GM23338 (cell line): ENCODE data around the gene CYBRD1.

ENCODE experiments used
- CREB1 ChIP-seq: fragments of 250-450 bp; sonication (Bioruptor Pico); IDR thresholded peaks from 2 replicates; pipeline ENCODE4 v1.5.0; 2020; ENCODE audit warnings: low read depth, mild to moderate bottlenecking, moderate library complexity
- EZH2 ChIP-seq: fragments of 200-600 bp; sonication (generic); IDR thresholded peaks from one replicate; pipeline ENCODE4 v1.8.0; 2017; ENCODE audit warnings: antibody characterized with exemption, mild to moderate bottlenecking, low read depth; ENCODE audit not compliant: unreplicated experiment
- EZH2phosphoT487 ChIP-seq: fragments of 200-600 bp; sonication (generic); IDR thresholded peaks from one replicate; pipeline ENCODE4 v1.8.1; 2018; ENCODE audit warnings: antibody characterized with exemption; ENCODE audit not compliant: unreplicated experiment
- POLR2AphosphoS5 ChIP-seq: IDR thresholded peaks from 2 replicates; pipeline ENCODE4 v1.6.1; 2016; ENCODE audit warnings: antibody characterized with exemption, low read depth
- STAT1 ChIP-seq: IDR thresholded peaks from one replicate; pipeline ENCODE4 v1.6.1; 2016; ENCODE audit warnings: antibody characterized with exemption; ENCODE audit not compliant: unreplicated experiment
- ZNF114 ChIP-seq: fragments of 250-450 bp; sonication (Bioruptor Pico); IDR thresholded peaks from 2 replicates; pipeline ENCODE4 v1.5.0; 2020; ENCODE audit warnings: mild to moderate bottlenecking, moderate library complexity
- TF ChIP-seq, protein P1 (sequence below), 2 experiments: fragments of 200-600 bp in 1 of 2; sonication (generic) in 1 of 2; conservative IDR thresholded peaks; 2 replicates each; pipeline versions ENCODE4 v1.5.1 to v1.6.1; 2016 to 2017; ENCODE audit warnings: antibody characterized with exemption in 2 of 2, low read depth in 2 of 2, mild to moderate bottlenecking in 2 of 2, moderate library complexity in 1 of 2
- TF ChIP-seq, protein P2 (sequence below): IDR thresholded peaks from one replicate; pipeline ENCODE4 v1.6.1; 2018; ENCODE audit warnings: antibody characterized with exemption; ENCODE audit not compliant: unreplicated experiment

DNA sequence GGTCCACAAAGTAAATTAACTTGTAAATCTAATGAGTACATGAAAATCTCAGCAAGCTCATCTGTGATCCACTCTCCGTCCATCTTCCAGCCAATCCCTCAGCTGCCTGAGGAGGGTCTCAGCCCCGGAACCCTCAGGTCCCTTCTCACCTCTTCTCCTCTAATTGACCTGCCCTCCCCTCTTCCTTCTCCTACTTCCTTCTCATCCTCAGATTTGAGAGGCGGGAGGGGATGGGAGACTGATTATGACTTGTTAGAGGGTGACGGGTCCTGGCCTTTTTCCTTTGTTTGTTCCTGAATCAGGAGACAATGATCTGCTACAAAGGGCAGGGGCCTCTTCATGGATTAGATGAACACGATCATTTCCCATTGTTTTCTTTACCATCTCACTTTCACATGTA lies 80.1 kb downstream of the CYBRD1 start:
- TF ChIP-seq EZH2 (no peak), POLR2AphosphoS5 (no peak), EZH2phosphoT487 (no peak), CREB1 (no peak), ZNF114 (no peak), STAT1 (no peak)
- TF ChIP-seq, protein P1, sequence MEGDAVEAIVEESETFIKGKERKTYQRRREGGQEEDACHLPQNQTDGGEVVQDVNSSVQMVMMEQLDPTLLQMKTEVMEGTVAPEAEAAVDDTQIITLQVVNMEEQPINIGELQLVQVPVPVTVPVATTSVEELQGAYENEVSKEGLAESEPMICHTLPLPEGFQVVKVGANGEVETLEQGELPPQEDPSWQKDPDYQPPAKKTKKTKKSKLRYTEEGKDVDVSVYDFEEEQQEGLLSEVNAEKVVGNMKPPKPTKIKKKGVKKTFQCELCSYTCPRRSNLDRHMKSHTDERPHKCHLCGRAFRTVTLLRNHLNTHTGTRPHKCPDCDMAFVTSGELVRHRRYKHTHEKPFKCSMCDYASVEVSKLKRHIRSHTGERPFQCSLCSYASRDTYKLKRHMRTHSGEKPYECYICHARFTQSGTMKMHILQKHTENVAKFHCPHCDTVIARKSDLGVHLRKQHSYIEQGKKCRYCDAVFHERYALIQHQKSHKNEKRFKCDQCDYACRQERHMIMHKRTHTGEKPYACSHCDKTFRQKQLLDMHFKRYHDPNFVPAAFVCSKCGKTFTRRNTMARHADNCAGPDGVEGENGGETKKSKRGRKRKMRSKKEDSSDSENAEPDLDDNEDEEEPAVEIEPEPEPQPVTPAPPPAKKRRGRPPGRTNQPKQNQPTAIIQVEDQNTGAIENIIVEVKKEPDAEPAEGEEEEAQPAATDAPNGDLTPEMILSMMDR (conservative IDR thresholded peaks at IDR 0.05; ENCODE audit: low read depth in 2 of 2) = no peak
- TF ChIP-seq, protein P2, sequence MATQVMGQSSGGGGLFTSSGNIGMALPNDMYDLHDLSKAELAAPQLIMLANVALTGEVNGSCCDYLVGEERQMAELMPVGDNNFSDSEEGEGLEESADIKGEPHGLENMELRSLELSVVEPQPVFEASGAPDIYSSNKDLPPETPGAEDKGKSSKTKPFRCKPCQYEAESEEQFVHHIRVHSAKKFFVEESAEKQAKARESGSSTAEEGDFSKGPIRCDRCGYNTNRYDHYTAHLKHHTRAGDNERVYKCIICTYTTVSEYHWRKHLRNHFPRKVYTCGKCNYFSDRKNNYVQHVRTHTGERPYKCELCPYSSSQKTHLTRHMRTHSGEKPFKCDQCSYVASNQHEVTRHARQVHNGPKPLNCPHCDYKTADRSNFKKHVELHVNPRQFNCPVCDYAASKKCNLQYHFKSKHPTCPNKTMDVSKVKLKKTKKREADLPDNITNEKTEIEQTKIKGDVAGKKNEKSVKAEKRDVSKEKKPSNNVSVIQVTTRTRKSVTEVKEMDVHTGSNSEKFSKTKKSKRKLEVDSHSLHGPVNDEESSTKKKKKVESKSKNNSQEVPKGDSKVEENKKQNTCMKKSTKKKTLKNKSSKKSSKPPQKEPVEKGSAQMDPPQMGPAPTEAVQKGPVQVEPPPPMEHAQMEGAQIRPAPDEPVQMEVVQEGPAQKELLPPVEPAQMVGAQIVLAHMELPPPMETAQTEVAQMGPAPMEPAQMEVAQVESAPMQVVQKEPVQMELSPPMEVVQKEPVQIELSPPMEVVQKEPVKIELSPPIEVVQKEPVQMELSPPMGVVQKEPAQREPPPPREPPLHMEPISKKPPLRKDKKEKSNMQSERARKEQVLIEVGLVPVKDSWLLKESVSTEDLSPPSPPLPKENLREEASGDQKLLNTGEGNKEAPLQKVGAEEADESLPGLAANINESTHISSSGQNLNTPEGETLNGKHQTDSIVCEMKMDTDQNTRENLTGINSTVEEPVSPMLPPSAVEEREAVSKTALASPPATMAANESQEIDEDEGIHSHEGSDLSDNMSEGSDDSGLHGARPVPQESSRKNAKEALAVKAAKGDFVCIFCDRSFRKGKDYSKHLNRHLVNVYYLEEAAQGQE = no peak
